Astrocyte of the spinal cord (primary cell): ENCODE data around the gene RUNX1.
A peak's percentile ranks its signal among the peaks of the same experiment; 100 is the strongest.

Experiments used
- DNase-seq: peaks from one replicate; pipeline ENCODE4 v3.0.0; 2011; ENCODE audit warnings: low read depth, low spot score
- H3K4me3 ChIP-seq: 2 replicates; pipeline ENCODE4 v1.5.1; 2011; ENCODE audit warnings: low read depth, mild to moderate bottlenecking, low read length, moderate library complexity
- CTCF ChIP-seq: IDR thresholded peaks from 2 replicates; pipeline ENCODE4 v1.5.1; 2012; ENCODE audit warnings: low read depth, mild to moderate bottlenecking, low read length, inconsistent platforms
- in situ Hi-C: cut with HindIII; loops from 2 replicates; pipeline ENCODE4 v1.10.0; 2017; ENCODE audit warnings: low sequenced_read_pairs

RUNX1 gene

DNA sequence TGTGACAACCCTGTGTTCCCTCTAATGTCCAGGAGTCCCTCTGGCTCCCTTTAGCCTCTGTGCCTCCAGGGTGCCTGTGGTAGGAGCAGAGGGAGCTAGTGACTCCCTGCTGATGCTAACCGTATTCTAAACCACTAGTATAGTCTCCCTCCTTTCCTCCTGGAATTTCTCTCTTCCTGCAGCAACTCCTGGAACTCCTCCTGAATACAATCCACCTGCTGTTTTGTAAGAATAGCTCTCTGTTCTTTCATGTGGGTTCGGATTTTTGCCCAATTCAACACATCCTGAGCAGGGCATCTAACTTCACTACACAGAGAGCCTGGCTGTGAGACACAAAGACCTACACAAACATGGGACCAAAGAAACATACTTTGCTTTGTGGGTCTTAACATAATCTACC, 107.9 kb downstream of the RUNX1 start:
- in situ Hi-C loops, result no loop called here
- TF ChIP-seq CTCF, result no peak
- no peak for DNase-seq
- no peak overlapping the region for H3K4me3 ChIP-seq

DNA sequence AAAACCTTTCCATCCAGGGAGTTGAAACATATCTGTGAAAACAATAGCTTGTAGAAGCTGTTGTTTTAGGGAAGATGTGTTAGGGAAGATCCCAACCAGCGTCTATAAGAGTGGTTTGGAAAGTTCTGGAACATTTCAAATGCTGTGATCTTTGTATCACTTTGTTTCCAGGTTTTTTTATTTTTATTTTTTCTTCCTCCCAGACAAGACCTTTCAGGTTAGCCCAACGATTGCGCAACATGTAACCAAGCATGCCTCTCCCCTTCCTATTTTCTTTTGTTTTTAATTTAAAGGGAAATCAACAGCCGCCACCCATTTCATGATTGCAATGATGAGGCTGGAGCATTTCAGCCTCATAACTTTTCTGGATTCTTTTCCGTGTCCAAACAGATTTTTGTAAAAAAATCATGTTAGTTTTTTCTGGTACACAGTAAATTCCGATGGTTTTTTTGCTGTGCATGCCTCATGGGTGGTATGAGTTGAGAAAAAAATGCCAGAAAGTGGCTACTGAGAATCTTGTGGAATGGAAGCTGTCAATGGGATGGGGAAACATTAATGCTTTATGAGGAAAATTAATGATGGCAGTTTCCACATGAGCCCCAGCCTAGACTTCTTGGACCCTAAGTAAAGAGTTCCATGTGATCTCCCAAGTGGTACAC, 109.3 kb downstream of the RUNX1 start:
- H3K4me3 ChIP-seq, result no peak overlapping the region
- TF ChIP-seq CTCF, result no peak
- DNase-seq, result no peak
- in situ Hi-C loops, result no loop called here

DNA sequence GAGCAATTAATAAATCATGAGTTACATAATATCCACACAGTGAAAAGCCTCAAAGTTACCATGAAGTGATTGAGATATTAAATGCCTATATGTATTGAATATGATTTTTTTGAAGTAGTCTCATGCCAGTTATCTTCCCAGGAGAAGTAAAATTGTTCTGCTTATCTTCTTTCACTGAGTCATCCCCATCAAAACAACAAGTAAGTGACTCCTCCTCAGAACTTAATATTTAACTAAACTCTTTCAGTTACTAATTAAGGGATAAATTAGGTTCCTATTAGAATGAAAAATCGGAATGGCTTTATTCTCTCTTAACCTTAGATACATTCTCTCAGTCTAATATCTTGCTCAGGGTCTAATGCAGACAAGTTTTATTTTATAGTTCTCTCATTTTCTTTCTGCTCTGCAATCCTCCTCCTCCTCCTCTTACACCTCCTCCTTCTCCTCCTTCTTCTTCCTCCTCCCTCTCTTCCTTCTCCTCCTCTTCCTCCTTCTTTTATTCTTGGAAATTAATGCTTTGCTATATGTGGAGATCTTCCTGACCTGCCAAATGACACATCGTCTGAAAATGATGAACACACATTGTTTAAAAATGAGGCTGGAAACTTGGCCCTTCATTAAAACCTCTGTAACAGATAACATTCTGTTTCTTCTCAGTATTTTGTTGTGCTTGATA, 110.9 kb downstream of the RUNX1 start:
- TF ChIP-seq CTCF, result no peak
- no peak overlapping the region for H3K4me3 ChIP-seq
- in situ Hi-C loops, result no loop called here
- peak; percentile 45 for DNase-seq

DNA sequence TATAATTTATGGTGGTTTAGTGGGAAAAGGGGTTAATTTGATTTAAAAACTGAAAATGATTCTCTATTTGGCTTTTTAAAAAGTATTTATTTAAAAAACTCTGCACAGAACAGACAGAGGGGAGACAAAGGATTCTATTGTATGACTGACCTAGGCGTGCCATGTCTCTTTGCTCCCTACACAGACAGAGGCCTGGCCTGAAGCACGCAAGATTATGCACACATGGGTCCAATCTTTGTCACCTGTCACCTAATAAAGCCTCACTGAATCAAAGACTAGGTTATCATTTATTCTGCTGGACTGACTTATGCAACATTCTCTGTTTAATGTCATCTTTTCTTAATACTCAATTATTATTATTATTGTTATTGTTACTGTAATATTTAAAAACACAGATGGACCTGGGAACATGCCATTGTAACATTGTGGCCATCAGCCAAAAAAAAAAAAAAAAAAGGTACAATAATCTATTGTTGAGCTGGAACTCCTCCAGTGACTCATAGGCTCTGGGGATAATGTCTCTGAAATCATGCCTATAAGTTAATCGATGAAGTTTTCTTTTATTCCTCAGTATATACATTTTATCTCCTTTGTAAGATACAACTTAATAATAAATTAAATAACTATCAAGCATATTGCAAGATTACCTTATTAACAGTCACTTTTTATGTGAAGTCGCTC, 112.1 kb downstream of the RUNX1 start:
- in situ Hi-C loops, result no loop called here
- no peak for TF ChIP-seq CTCF
- no peak overlapping the region for H3K4me3 ChIP-seq
- no peak for DNase-seq

DNA sequence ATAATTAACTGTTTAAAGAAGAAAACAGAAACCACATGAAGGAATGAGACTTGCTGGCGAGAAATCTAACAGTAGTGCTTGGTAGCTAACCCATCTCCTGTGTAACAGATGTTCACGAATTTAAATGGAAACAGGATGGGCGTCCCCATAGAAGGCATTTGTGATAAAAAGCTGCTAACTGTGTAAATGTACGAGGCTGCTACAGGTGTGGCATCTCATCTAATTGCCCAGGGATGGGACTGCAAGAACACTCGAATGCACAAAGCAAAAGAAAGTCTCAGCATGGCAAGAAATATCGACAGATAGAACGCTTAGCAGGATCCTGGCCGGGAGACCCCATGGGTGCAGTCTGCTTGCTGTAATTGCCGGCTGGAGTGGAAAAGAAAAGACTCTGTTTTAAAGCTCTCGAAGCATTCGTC, 112.7 kb downstream of the RUNX1 start:
- in situ Hi-C loops, result no loop called here
- no peak overlapping the region for H3K4me3 ChIP-seq
- no peak for DNase-seq
- no peak for TF ChIP-seq CTCF

GRCh38 chr21:34935898-34936297, 113.2 kb downstream of the RUNX1 start:
- in situ Hi-C loops, result no loop called here
- no peak for DNase-seq
- TF ChIP-seq CTCF, result no peak
- H3K4me3 ChIP-seq, result no peak overlapping the region
